HUES48 (cell line): Measurements from ENCODE around the gene WASF2.
"Not testable (repeated sequence)": the region's sequence is repeated elsewhere in the genome, so short reads cannot be mapped to it uniquely, and the experiment has no call there.

Experiments used
- H3K27ac ChIP-seq: one replicate; pipeline ENCODE4 v1.7.0; 2013; ENCODE audit warnings: low read depth, low read length, inconsistent platforms
- H3K27me3 ChIP-seq: 2 replicates; pipeline ENCODE4 v1.6.1; 2013; ENCODE audit warnings: mild to moderate bottlenecking, low read length; ENCODE audit not compliant: control insufficient read depth, insufficient read depth
- H3K36me3 ChIP-seq: 2 replicates; pipeline ENCODE4 v1.6.1; 2013; ENCODE audit warnings: low read length; ENCODE audit not compliant: control insufficient read depth, insufficient read depth
- H3K4me1 ChIP-seq: 2 replicates; pipeline ENCODE4 v1.6.1; 2013; ENCODE audit warnings: mild to moderate bottlenecking, low read length; ENCODE audit not compliant: control insufficient read depth, insufficient read depth
- H3K4me3 ChIP-seq: 2 replicates; pipeline ENCODE4 v1.5.1; 2013; ENCODE audit warnings: mild to moderate bottlenecking, low read depth, low read length
- H3K9ac ChIP-seq: 2 replicates; pipeline ENCODE4 v1.6.1; 2013; ENCODE audit warnings: mild to moderate bottlenecking, low read depth, low read length, moderate library complexity
- H3K9me3 ChIP-seq: 2 replicates; pipeline ENCODE4 v1.6.1; 2013; ENCODE audit warnings: low read length; ENCODE audit not compliant: control insufficient read depth, insufficient read depth

WASF2 gene

GRCh38 chr1:27416387-27417111 is 73.4 kb downstream of the WASF2 start:
- H3K27me3 ChIP-seq, result no peaks in the 10 kb centered on the region
- H3K36me3 ChIP-seq, result peaks cover 61% of the 10 kb centered on the region
- no peak overlapping the region for H3K27ac ChIP-seq
- no peak overlapping the region for H3K4me3 ChIP-seq
- H3K4me1 ChIP-seq, result peaks cover 20% of the 10 kb centered on the region
- no peaks in the 10 kb centered on the region for H3K9me3 ChIP-seq
- H3K9ac ChIP-seq, result no peak overlapping the region

GRCh38 chr1:27414091-27414490 is 75.9 kb downstream of the WASF2 start:
- H3K36me3 ChIP-seq, result peaks cover 81% of the 10 kb centered on the region

GRCh38 chr1:27413004-27413403 is 77.0 kb downstream of the WASF2 start:
- no peaks in the 10 kb centered on the region for H3K27me3 ChIP-seq
- H3K27ac ChIP-seq, result no peak overlapping the region
- H3K9ac ChIP-seq, result no peak overlapping the region
- no peaks in the 10 kb centered on the region for H3K4me1 ChIP-seq
- H3K9me3 ChIP-seq, result no peaks in the 10 kb centered on the region
- H3K4me3 ChIP-seq, result no peak overlapping the region
- H3K36me3 ChIP-seq, result peaks cover 88% of the 10 kb centered on the region

More at GRCh38 chr1:27414091-27414490, 75.9 kb downstream of the WASF2 start:
- Histone ChIP-seq H3K4me3 (no peak overlapping the region), H3K4me1 (peaks cover 8% of the 10 kb centered on the region), H3K9ac (no peak overlapping the region), H3K9me3 (no peaks in the 10 kb centered on the region), H3K27me3 (no peaks in the 10 kb centered on the region), H3K27ac (no peak overlapping the region)

- no peaks in the 10 kb centered on the region for H3K9me3 ChIP-seq
- H3K27ac ChIP-seq, result no peak overlapping the region
- peaks cover 88% of the 10 kb centered on the region for H3K36me3 ChIP-seq
- no peaks in the 10 kb centered on the region for H3K27me3 ChIP-seq
- no peaks in the 10 kb centered on the region for H3K4me1 ChIP-seq
- no peak overlapping the region for H3K9ac ChIP-seq
- H3K4me3 ChIP-seq, result no peak overlapping the region
These were observed 77.5 kb downstream of the WASF2 start for GRCh38 chr1:27412502-27412901.

GRCh38 chr1:27410709-27411108 is 79.3 kb downstream of the WASF2 start:
- Histone ChIP-seq H3K9ac (no peak overlapping the region), H3K27ac (no peak overlapping the region), H3K4me3 (no peak overlapping the region), H3K9me3 (no peaks in the 10 kb centered on the region), H3K27me3 (no peaks in the 10 kb centered on the region), H3K4me1 (peaks cover 6% of the 10 kb centered on the region), H3K36me3 (peaks cover 84% of the 10 kb centered on the region)

GRCh38 chr1:27409669-27410068 is 80.3 kb downstream of the WASF2 start:
- peaks cover 73% of the 10 kb centered on the region for H3K36me3 ChIP-seq
- peaks cover 17% of the 10 kb centered on the region for H3K4me1 ChIP-seq
- H3K27ac ChIP-seq, result no peak overlapping the region
- no peak overlapping the region for H3K4me3 ChIP-seq
- H3K27me3 ChIP-seq, result no peaks in the 10 kb centered on the region
- no peaks in the 10 kb centered on the region for H3K9me3 ChIP-seq
- H3K9ac ChIP-seq, result no peak overlapping the region

GRCh38 chr1:27408151-27408550 is 81.8 kb downstream of the WASF2 start:
- Histone ChIP-seq H3K4me1 (peaks cover 30% of the 10 kb centered on the region), H3K9ac (no peak overlapping the region), H3K9me3 (no peaks in the 10 kb centered on the region), H3K27ac (no peak overlapping the region), H3K27me3 (no peaks in the 10 kb centered on the region), H3K4me3 (no peak overlapping the region), H3K36me3 (peaks cover 58% of the 10 kb centered on the region)

- peak overlapping the region; percentile 79 for H3K27ac ChIP-seq
- not testable (repeated sequence) for H3K9ac ChIP-seq, H3K9me3 ChIP-seq, H3K4me3 ChIP-seq, H3K27me3 ChIP-seq
- peaks cover 39% of the 10 kb centered on the region for H3K4me1 ChIP-seq
- H3K36me3 ChIP-seq, result peaks cover 45% of the 10 kb centered on the region
These were observed 83.2 kb downstream of the WASF2 start for GRCh38 chr1:27406791-27407190.

GRCh38 chr1:27406362-27406680 is 83.6 kb downstream of the WASF2 start:
- Histone ChIP-seq H3K9ac (peak overlapping the region; percentile 39; the same call in 1 of the 2 replicates), H3K27me3 (no peaks in the 10 kb centered on the region), H3K4me1 (peaks cover 39% of the 10 kb centered on the region), H3K4me3 (no peak overlapping the region), H3K27ac (peak overlapping the region; percentile 79), H3K9me3 (no peaks in the 10 kb centered on the region), H3K36me3 (peaks cover 40% of the 10 kb centered on the region)

- Histone ChIP-seq H3K27ac (peak overlapping the region; percentile 79), H3K9ac (peak overlapping the region; percentile 39; the same call in 1 of the 2 replicates), H3K4me1 (peaks cover 39% of the 10 kb centered on the region), H3K36me3 (peaks cover 35% of the 10 kb centered on the region)
- H3K4me3 ChIP-seq, H3K9me3 ChIP-seq, H3K27me3 ChIP-seq: not testable (repeated sequence)
These were observed 84.2 kb downstream of the WASF2 start for GRCh38 chr1:27405598-27406361.

- no peak overlapping the region for H3K4me3 ChIP-seq
- no peaks in the 10 kb centered on the region for H3K27me3 ChIP-seq
- no peaks in the 10 kb centered on the region for H3K9me3 ChIP-seq
- H3K4me1 ChIP-seq, result peaks cover 44% of the 10 kb centered on the region
- H3K9ac ChIP-seq, result 0 out of 2 replicates have a peak overlapping the region, but pooled peaks have one; percentile 15
- H3K27ac ChIP-seq, result peak overlapping the region; percentile 79
- H3K36me3 ChIP-seq, result peaks cover 28% of the 10 kb centered on the region
These were observed 84.9 kb downstream of the WASF2 start for GRCh38 chr1:27405074-27405473.
